HT1080 (cell line): Measurements from ENCODE around the gene RIN1. TPM values are rescaled to one million over a fixed set of nuclear protein-coding genes. Genes with fewer than 3 reads are reported as not detected.
A peak's percentile ranks its signal among the peaks of the same experiment; 100 is the strongest.
"Not testable (repeated sequence)": the region's sequence is repeated elsewhere in the genome, so short reads cannot be mapped to it uniquely, and the experiment has no call there.

Experiments
- DNase-seq: peaks from one replicate; pipeline ENCODE4 v3.0.0-alpha.2; 2015; ENCODE audit warnings: low read depth
- total RNA-seq: library from RNA; depleted of rRNA; stranded (reverse); fragments of >200 nt; shearing (Covaris generic); gene quantifications from 2 replicates; pipeline ENCODE4 v1.2.3, GENCODE V29; 2014

The RIN1 gene
- total RNA-seq, 1 experiment from 2014 or later: 47.5 TPM

DNA sequence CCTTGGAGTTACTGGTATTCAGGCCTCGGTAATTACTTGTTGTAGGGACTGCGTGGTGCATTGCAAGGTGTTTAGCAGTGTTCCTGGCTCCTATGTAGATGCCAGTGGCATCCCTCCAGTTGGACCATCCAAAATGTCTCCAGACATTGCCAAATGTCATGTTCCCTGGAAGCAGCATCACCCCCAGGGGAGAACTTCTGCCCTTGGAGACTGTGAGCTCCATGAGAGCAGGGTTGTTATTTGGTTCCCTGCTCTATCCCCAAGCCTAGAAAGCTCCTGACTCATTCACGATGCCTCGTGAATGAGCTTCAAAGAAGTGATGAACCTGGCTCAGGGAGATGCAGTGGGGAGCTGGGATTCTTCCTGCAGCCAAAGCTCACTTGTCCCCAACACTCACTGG is 14.6 kb downstream of the RIN1 start:
- no peak for DNase-seq

DNA sequence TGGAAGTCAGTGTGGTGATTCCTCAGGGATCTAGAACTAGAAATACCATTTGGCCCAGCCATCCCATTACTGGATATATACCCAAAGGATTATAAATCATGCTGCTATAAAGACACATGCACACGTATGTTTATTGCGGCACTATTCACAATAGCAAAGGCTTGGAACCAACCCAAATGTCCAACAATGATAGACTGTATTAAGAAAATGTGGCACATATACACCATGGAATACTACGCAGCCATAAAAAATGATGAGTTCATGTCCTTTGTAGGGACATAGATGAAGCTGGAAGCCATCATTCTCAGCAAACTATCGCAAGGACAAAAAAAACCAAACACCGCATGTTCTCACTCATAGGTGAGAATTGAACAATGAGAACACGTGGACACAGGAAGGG is 15.5 kb downstream of the RIN1 start:
- not testable (repeated sequence) for DNase-seq

DNA sequence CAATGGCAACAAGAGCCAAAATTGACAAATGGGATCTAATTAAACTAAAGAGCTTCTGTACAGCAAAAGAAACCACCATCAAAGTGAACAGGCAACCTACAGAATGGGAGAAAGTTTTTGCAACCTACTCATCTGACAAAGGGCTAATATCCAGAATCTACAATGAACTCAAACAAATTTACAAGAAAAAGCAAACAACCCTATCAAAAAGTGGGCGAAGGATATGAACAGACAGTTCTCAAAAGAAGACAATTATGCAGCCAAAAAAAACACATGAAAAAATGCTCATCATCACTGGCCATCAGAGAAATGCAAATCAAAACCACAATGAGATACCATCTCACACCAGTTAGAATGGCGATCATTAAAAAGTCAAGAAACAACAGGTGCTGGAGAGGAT is 15.9 kb downstream of the RIN1 start:
- DNase-seq: not testable (repeated sequence)

DNA sequence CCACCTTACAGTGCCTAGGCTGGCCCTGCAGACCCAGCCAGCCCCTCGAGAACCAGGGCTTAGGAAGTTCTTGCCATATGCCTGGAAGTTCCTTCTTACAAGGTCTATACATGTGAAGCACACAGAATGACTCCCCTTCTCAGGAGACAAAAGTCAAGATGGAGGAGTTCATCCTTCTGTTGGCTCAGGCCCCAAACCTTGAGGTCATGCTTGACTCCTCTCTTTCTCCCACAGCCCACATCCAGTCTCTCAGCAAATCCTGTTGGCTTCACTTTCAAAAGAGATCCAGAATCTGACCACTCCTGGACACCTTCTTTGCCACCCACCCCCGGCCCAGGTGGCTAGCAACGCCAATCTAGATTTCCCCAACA is 17.6 kb downstream of the RIN1 start:
- no peak for DNase-seq

- no peak for DNase-seq
Observed at GRCh38 chr11:66317723-66318599, 18.3 kb downstream of the RIN1 start.

- DNase-seq: no peak
Observed at GRCh38 chr11:66317322-66317722, 18.9 kb downstream of the RIN1 start.

DNA sequence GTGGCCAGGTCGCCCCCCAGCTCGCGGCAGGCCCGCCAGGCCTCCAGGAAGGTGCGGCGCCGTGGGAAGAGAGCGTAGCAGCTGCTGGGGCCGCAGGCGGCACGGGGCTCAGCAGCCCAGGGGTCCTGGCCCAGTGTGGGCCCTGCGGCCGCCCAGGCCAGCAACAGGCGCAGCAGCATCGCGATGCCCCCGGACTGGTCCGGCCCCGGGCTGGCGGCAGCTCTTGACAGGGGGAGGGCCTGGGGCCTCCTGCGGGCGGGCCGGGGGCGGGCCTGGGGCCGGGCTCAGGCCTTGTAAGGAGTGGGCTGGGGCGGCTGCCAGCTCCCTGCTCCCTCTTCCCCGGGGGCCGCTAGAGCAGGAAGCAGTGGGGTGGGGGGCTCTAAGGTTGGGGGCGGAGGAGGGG is 19.4 kb downstream of the RIN1 start, which contains the start of gene CD248:
TSS of gene CD248 (minus strand) at position 196 of the 403 bp plus-strand sequence. CDS start at position 179, 17 bp downstream.
- no peak for DNase-seq

GRCh38 chr11:66315921-66316811 is 20.1 kb downstream of the RIN1 start:
- no peak for DNase-seq

- no peak for DNase-seq
Observed at GRCh38 chr11:66315498-66315885, 20.7 kb downstream of the RIN1 start.

- no peak for DNase-seq
Observed at GRCh38 chr11:66314561-66315497, 21.4 kb downstream of the RIN1 start.

- no peak for DNase-seq
Observed at GRCh38 chr11:66314186-66314501, 22.1 kb downstream of the RIN1 start.

DNA sequence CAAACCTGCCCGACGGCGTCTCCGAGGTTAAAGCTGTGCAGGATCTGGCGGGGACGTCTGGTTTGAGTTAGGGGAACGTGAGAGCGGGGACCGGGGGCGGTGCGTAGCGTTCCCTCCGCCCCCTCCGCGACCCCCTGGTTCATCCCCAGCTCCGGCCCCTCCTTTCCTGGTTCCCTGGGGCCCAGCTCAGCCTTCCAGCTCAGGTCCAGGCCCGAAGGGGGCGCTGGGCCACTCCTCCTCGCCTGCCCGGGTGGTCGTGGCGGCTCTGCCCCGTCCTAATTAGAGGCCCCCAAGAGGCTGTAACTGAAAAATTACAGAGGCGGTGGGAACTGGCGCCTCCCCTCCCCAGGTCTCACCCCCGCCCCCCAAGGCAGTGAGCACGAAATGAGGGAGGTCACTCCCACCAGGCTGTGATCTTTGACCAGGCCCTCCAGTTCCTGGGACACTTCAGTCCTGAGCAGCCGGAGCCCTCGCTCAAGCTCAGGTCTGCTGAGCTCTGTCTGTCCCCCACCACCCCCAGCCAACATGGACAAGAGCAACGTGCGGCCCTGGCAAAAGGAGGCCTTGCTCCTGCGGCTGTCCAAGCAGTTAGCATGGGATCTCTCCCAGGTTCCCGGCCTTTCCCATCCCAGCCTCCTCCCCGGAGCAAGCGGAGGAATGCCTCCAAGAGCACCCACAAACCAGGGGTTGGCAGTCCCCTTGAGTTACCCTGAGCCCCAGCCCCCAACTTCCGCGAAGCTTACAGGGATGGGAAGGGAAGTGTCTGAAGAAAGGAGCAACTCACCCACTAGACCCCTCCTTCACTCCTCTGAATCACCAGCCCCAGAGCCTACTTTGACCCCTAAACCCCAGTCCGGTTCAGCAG is 22.7 kb downstream of the RIN1 start:
- DNase-seq: no peak

DNA sequence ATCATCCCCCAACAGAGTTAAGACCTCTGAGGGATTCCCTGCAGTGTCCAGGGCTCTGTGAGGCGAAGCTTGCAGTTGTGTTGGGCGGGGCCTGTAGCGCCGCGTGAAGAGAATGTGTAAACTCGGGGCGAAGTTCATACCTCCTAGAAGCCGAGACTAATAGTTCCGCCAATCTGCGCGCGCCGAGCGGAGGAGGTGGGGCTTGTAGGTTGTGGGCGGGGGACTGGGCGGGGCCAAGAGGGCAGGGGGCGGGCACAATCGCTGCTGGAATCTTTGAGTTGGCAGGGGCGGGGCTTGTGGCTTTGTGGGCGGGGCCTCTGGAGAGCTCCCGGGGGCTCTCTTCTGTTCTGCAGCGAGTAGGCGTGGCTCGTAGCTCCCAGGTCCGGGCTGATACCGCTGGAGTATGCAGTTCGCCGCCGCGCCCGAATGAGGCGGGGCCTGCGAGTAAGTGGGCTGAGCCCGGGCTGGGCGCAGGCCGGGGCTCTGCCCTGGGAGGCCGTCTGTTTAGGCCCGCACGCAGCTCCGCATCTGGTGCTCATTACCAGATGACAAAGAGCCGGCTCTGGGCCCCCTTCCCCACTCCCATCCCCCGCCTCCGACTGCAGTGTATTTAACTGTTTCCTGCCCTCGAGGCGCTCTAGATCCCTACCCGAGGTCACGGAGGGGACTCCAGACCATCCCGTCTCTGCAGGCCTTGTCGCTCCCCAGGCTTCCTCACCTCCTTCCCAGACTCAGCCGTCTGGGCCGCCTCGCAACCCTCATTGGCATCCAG is 23.5 kb downstream of the RIN1 start:
- DNase-seq: peak; percentile 92

DNA sequence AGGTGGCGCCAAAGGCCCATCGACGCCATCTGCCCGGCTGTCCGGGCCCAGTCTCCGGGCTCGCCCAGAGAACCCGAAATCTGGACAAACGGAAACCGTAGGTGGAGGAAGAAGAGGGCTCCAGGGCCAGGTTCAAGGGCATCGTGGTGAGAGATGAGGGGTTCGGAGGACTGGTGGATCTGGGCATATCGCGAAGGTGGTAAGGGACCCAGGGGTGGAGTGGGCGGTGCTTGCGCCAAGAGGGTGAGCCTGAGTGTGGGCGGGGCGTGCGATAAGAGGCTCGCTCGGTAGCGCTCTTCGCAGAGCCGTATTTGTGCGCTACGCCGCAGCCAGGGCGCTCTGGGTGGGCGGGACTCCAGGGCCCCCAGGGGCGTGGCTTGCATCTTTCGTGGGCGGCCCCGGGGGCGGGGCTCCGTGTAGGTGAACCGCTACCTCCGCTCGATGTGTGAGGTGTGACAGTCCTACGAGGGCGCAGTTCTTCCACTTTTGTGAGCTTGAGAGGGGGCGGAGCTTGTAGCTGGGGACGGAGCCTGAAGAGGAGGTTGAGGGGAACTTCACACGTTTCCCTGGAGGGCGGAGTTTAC is 24.2 kb downstream of the RIN1 start:
- DNase-seq: peak; percentile 88

GRCh38 chr11:66311470-66311964 is 24.7 kb downstream of the RIN1 start:
- no peak for DNase-seq

- DNase-seq: not testable (repeated sequence)
Observed at GRCh38 chr11:66310803-66311440, 25.3 kb downstream of the RIN1 start.

DNA sequence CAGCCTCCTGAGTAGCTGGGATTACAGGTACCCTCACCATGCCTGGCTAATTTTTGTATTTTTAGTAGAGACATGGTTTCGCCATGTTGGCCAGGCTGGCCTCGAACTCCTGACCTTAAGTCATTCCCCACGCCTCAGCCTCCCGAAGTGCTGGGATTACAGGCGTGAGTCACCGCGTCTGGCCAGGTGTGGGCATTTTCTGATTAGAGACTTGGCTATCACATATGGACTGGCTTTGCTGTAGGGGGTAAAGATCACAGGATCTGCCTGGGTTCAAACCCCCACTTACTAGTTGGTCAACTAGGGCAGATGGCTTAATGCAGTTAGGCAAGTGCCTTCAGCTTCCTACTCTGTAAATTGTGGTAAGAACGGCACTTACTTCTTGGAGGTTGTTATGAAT is 25.9 kb downstream of the RIN1 start:
- no peak for DNase-seq

DNA sequence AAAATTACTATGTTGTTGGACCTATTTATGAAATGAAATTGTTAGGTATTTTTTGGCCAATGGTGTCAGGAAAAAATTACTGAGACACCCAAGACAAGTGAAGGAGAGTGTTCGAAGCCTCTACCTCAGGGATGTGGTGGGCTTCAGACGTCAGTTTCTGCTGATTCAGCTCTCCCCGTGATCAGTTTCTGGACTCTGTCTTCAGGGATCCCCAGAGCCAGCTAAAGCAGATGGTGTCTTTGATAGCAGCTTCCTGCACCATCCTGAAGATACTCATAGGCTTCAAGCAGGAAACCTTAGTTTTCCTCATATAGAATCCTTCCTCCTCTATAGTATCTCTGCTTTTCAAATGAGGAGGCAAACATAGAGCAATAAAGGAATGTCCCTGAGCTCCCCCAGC is 26.8 kb downstream of the RIN1 start:
- no peak for DNase-seq
